Frontal cortex (tissue), 4 donors: ENCODE results near the gene PIK3R4. TPM values are rescaled to one million over a fixed set of nuclear protein-coding genes. Genes with fewer than 3 reads are reported as not detected.

Experiments
- DNase-seq, 2 donors: peaks; one replicate each; pipeline ENCODE4 v3.0.0; 2012; ENCODE audit warnings: low spot score in 2 of 2
- FAIRE-seq: peaks from 2 replicates; lab custom pipeline; 2012; peaks lifted over from hg19 to GRCh38; lab: Jason Lieb, UNC
- total RNA-seq: library from RNA; depleted of rRNA; stranded (reverse); fragments of >200 nt; gene quantifications from one replicate; pipeline ENCODE4 v1.2.3, GENCODE V29; 2014
- donor health status: control.
- donor health status: control.
- donor health status: control.

Gene PIK3R4
- total RNA-seq, 1 donor from 2014 or later, result 51.0 TPM

DNA sequence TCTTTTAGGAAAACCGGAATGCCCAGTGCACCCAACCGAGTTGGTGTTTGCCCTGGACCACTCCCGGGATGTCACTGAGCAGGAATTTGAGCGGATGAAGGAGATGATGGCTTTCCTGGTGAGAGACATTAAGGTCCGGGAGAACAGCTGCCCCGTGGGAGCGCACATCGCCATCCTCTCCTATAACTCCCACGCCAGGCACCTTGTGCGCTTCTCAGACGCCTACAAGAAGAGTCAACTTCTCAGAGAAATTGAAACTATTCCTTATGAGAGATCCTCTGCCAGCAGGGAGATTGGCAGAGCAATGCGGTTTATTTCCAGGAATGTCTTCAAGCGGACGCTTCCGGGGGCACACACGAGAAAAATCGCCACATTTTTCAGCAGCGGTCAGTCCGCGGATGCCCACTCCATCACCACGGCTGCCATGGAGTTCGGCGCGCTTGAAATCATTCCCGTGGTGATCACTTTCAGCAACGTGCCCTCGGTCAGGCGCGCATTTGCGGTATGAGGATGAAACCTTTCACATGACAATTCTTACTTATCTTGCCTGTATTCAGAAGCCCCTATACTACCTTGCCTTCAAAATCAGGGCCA lies 97.5 kb downstream of the PIK3R4 start:
- DNase-seq (peak in 1 of 2 donors; percentile 11), FAIRE-seq (no peak)

DNA sequence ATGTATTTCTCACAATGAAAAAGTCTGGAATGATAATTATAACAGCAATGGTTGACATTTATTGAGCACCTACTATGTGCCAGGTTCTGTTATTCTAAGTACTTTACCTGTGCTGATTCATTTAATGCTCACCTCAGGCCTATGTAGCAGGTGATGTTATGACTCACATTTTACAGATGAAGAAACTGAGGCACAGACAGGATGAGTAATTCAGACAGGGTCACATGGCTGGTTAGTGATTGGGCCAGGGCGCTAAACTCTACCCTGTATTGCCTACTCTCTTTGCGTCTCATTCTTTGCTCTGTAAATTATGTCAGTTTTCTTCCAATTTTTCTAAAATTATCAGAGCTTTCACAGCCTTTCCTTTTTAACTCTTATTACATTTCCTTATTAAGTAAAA lies 98.3 kb downstream of the PIK3R4 start:
- FAIRE-seq, result no peak

DNA sequence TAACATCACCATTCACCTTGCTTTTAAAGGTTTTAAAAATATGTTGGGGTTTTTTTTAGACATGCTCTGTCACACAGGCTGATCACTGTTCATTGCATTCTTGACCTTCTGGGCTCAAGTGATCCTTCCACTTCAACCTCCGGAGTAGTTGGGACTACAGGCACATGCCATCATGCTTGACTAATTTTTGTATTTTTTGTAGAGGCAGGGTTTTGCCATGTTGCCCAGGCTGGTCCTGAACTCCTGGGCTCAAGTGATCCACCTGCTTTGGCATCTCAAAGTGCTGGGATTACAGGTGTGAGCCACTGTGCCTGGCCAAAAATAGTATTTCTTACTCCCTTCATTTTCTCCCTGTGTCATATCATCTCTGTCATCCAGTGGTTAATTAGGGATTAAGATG lies 101.4 kb downstream of the PIK3R4 start:
- FAIRE-seq, result no peak

More for the DNA sequence above, 98.3 kb downstream of the PIK3R4 start:
- no peak for DNase-seq

DNA sequence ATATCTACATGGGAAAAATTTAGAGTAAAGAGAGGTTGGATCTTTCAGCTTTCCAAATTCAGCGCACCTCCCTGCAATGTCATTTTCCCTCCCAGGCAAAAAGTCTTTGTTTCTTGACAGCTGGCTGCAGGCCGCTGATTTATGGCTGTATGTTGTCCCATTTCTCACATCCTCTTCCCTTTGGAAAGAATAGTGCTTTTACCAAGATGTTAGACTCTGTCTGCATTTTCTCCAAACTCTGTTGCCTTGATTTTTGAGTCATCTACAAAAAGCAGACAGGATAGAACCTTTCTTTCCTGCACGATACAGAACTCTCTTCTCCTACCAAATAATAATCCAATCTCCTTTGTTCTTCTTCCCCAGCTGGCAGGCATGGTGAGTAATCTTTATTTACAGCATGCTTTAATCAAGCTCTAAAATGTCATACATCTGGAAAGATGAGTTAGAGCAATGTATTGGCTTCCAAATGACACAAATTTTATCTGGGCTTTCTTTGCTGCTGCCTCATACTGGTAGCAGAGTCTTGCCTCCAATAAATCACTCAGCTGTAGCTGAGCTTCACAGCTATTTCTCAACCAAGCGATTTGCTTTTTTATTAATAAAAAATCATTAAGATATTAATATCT lies 101.9 kb downstream of the PIK3R4 start:
- no peak for DNase-seq

More for the DNA sequence above, 101.4 kb downstream of the PIK3R4 start:
- DNase-seq, result no peak

DNA sequence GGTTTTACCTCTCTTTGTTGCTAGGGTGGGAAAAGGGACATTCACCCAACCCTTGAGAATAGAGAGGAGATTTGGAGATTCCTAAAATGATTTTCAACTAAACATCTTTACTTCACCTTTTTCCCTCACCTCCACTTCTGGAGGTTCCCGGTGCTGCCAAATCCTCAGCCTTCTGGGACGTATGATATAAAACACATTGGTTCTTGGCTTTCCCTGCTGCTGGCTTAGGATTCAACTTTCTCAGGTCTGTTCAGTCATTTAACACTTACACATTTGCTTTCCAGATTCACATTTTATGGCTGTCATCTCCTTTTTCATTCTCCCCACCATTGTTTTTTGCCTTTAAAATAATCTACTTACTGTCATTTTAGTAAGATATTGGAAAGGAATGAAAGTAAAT lies 106.6 kb downstream of the PIK3R4 start:
- no peak for FAIRE-seq
- no peak for DNase-seq

More for the DNA sequence above, 101.9 kb downstream of the PIK3R4 start:
- no peak for FAIRE-seq

DNA sequence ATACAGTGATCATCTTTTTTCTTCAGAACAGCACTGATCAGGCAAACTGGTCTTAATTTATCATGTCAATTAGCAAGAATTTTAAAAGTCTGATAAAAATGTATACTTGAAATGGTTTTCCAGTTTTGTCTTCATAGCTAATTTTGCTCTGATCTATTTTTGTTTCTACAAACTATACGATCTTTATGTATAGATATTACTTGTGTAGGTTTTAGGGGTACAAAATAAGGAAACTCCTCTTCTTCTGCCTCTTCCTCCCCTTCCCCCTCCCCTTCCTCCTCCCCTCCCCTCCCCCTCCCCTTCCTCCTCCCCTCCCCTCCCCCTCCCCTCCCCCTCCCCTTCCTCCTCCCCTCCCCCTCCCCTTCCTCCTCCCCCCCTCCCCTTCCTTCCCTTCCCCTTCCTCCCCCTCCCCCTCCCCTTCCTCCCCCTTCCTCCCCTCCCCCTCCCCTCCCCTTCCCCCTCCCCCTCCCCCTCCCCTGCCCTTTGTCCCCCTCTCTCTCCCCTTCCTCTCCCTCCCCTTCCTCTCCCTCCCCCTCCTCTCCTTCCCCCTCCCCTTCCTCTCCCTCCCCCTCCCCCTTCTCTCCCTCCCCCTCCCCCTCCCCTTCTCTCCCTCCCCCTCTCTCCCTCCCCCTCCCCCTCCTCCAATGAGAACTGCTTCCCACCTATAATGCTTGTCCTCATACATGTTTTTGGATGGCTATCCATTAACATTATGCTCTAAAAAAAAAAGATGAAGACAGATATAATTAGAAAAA lies 110.0 kb downstream of the PIK3R4 start:
- no peak for DNase-seq
- FAIRE-seq, result no peak

DNA sequence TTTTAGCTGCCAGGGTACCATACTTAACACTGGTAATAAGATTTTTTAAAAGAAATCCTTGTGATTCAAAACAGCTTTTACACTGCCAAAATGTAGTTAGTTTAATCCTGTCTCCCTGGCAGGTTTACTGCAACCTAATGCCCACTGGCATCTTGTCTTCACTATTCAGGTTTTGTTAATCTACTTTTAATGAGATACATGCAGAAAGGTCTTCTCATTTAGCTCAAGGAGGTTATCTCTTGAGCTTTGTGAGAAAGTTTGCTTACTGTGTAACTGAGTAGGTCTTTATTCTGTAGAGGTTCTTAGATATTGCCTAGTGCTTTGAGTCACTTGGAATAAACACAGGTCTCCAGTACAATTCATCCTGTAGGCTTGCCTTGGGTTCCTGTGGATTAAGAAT lies 110.7 kb downstream of the PIK3R4 start:
- FAIRE-seq (no peak), DNase-seq (no peak)

DNA sequence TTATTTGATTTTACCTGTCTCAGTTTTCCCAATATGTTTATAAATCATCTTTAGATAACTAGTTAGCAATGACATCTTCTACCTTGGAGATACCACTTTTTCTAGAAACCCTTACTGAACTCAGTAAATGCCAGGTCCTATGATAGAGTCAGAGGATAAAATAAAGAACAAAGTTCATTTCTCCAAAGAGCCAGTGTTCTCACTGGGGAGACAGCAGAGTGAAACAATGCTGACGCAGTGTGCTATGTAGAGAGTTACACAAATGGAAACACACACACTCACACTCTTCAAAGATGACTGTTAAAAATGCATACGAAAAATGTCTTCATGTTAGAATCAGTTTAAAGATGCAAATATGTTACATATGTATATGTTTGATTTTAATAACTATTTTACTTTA lies 111.3 kb downstream of the PIK3R4 start:
- FAIRE-seq (no peak), DNase-seq (no peak)

Other genes with a start within 250 kb of the PIK3R4 start
- gene COL6A6, start 229.7 kb downstream of the PIK3R4 start, total RNA-seq, result 0.41 TPM
- gene ATP2C1, start 147.3 kb upstream of the PIK3R4 start, total RNA-seq, result 132 TPM